GM18519 (cell line): ENCODE measurements around the gene CACNA1C.
"Not testable (repeated sequence)": the region's sequence is repeated elsewhere in the genome, so short reads cannot be mapped to it uniquely, and the experiment has no call there.

Source experiments
- ATAC-seq: cut with Tn5 transposase; IDR thresholded peaks from one replicate; pipeline ENCODE4 v1.9.1; 2021; ENCODE audit warnings: mild to moderate bottlenecking, moderate library complexity; ENCODE audit not compliant: unreplicated experiment, low FRiP score

CACNA1C gene

GRCh38 chr12:2070440-2071045 lies 17.8 kb downstream of the CACNA1C start:
- ATAC-seq = no peak

GRCh38 chr12:2074792-2075191 lies 22.0 kb downstream of the CACNA1C start:
- no peak for ATAC-seq

GRCh38 chr12:2075508-2076195 lies 22.9 kb downstream of the CACNA1C start:
- no peak for ATAC-seq

- no peak for ATAC-seq
These were observed 23.4 kb downstream of the CACNA1C start for GRCh38 chr12:2076196-2076570.

GRCh38 chr12:2076728-2077127 lies 23.9 kb downstream of the CACNA1C start:
- no peak for ATAC-seq

- ATAC-seq = no peak
These were observed 27.8 kb downstream of the CACNA1C start for GRCh38 chr12:2080604-2081003.

- ATAC-seq = no peak
These were observed 29.5 kb downstream of the CACNA1C start for GRCh38 chr12:2082321-2082720.

GRCh38 chr12:2083008-2083407 lies 30.2 kb downstream of the CACNA1C start:
- no peak for ATAC-seq

GRCh38 chr12:2083561-2083960 lies 30.8 kb downstream of the CACNA1C start:
- ATAC-seq = no peak

GRCh38 chr12:2084553-2085296 lies 31.9 kb downstream of the CACNA1C start:
- no peak for ATAC-seq

GRCh38 chr12:2092354-2092753 lies 39.6 kb downstream of the CACNA1C start:
- no peak for ATAC-seq

- ATAC-seq = no peak
These were observed 40.1 kb downstream of the CACNA1C start for GRCh38 chr12:2092890-2093289.

- no peak for ATAC-seq
These were observed 41.8 kb downstream of the CACNA1C start for GRCh38 chr12:2094597-2094996.

GRCh38 chr12:2095878-2096277 lies 43.1 kb downstream of the CACNA1C start:
- no peak for ATAC-seq

GRCh38 chr12:2097617-2098016 lies 44.8 kb downstream of the CACNA1C start:
- no peak for ATAC-seq

- ATAC-seq = no peak
These were observed 46.1 kb downstream of the CACNA1C start for GRCh38 chr12:2098852-2099251.

- ATAC-seq = no peak
These were observed 46.8 kb downstream of the CACNA1C start for GRCh38 chr12:2099595-2099994.

GRCh38 chr12:2101359-2101758 lies 48.6 kb downstream of the CACNA1C start:
- no peak for ATAC-seq

- ATAC-seq = no peak
These were observed 49.0 kb downstream of the CACNA1C start for GRCh38 chr12:2101771-2102170.

GRCh38 chr12:2102736-2103135 lies 49.9 kb downstream of the CACNA1C start:
- not testable (repeated sequence) for ATAC-seq

- not testable (repeated sequence) for ATAC-seq
These were observed 52.6 kb downstream of the CACNA1C start for GRCh38 chr12:2105387-2105786.

- ATAC-seq = no peak
These were observed 55.4 kb downstream of the CACNA1C start for GRCh38 chr12:2108166-2108565.
